Left ventricle myocardium superior (tissue), 1 donor: ENCODE data around the gene FBXL19. TPM values are rescaled to one million over a fixed set of nuclear protein-coding genes. Genes with fewer than 3 reads are reported as not detected.
"Not testable (repeated sequence)": the region's sequence is repeated elsewhere in the genome, so short reads cannot be mapped to it uniquely, and the experiment has no call there.

Experiments
- ATAC-seq: fragments of 200-7000 bp; cut with Tn5 transposase; one replicate; pipeline ENCODE4 v1.9.1; 2020; ENCODE audit warnings: mild to moderate bottlenecking, moderate library complexity
- DNase-seq: peaks from one replicate; pipeline ENCODE4 v3.0.0-alpha.2; 2020
- intact Hi-C: fragments of 100-400 bp; cut with micrococcal nuclease; formaldehyde crosslinking; loops from one replicate; pipeline ENCODE4 v1.11.0; 2022
- long read RNA-seq: library from polyadenylated mRNA; unstranded; transcript quantifications from one replicate; pipeline ENCODE4 v2.0.0, GENCODE V29; 2021
- total RNA-seq: library from RNA; stranded (reverse); fragmentation: NEBNext Ultra II Directional; extraction: Animal tissue kit (Norgen Biotek cat#: 25700); gene quantifications from one replicate; pipeline ENCODE4 v1.2.1, GENCODE V29; 2021
- donor health status: DM: no; HTN: yes; CAD: no; lungs with severe emphysema.

The FBXL19 gene
- total RNA-seq, result 5.7 TPM
- long read RNA-seq, partial matches to known transcripts, result 0 of 4 reads
- long read RNA-seq, other reads (novel, unspliced or antisense), result 4 of 4 reads

- DNase-seq (peak; percentile 60), ATAC-seq (no peak)
- intact Hi-C loops, result no loop called here
Observed at GRCh38 chr16:30923554-30924075, at the start of gene FBXL19. Gene FBXL19 (plus strand): TSS chr16:30923572. CDS start chr16:30925755, 2,183 bp downstream.

- no peak for DNase-seq
- intact Hi-C loops, result no loop called here
- ATAC-seq, result no peak
Observed at GRCh38 chr16:30874244-30874820, 49.0 kb upstream of the FBXL19 start.

- DNase-seq, result peak; percentile 96
- intact Hi-C loops, result no loop called here
- peak; percentile 98 for ATAC-seq
Observed at GRCh38 chr16:30874821-30875717, 48.3 kb upstream of the FBXL19 start.

- DNase-seq, result no peak
- no peak for ATAC-seq
- intact Hi-C loops, result no loop called here
Observed at GRCh38 chr16:30875871-30876801, 47.2 kb upstream of the FBXL19 start.

- DNase-seq, result no peak
- intact Hi-C loops, result no loop called here
- no peak for ATAC-seq
Observed at GRCh38 chr16:30876867-30877266, 46.5 kb upstream of the FBXL19 start.

GRCh38 chr16:30882429-30883310, 40.7 kb upstream of the FBXL19 start:
- DNase-seq, result no peak
- ATAC-seq, result peak; percentile 16

GRCh38 chr16:30884760-30885159, 38.6 kb upstream of the FBXL19 start:
- ATAC-seq (no peak), DNase-seq (no peak)
- intact Hi-C loops, result no loop called here

More at GRCh38 chr16:30882429-30883310, 40.7 kb upstream of the FBXL19 start:
- intact Hi-C loops, result no loop called here

GRCh38 chr16:30885196-30885595, 38.2 kb upstream of the FBXL19 start:
- intact Hi-C loops, result no loop called here
- ATAC-seq (no peak), DNase-seq (no peak)

- intact Hi-C loops, result no loop called here
- no peak for DNase-seq
- ATAC-seq, result no peak
Observed at GRCh38 chr16:30886145-30886544, 37.2 kb upstream of the FBXL19 start.

- intact Hi-C loops, result no loop called here
- DNase-seq (no peak), ATAC-seq (no peak)
Observed at GRCh38 chr16:30887927-30888326, 35.4 kb upstream of the FBXL19 start.

- intact Hi-C loops, result no loop called here
- no peak for DNase-seq
- no peak for ATAC-seq
Observed at GRCh38 chr16:30888856-30889499, 34.4 kb upstream of the FBXL19 start.

GRCh38 chr16:30889721-30890120, 33.7 kb upstream of the FBXL19 start:
- no peak for DNase-seq
- no peak for ATAC-seq
- intact Hi-C loops, result no loop called here

- intact Hi-C loops, ATAC-seq, DNase-seq: not testable (repeated sequence)
Observed at GRCh38 chr16:30891043-30891823, 32.1 kb upstream of the FBXL19 start.

GRCh38 chr16:30892670-30893416, 30.5 kb upstream of the FBXL19 start:
- ATAC-seq, result no peak
- DNase-seq, result no peak
- intact Hi-C loops, result no loop called here

GRCh38 chr16:30893417-30893743, 30.0 kb upstream of the FBXL19 start:
- intact Hi-C loops, result no loop called here
- peak; percentile 55 for DNase-seq
- ATAC-seq, result no peak

- intact Hi-C loops, result no loop called here
- peak; percentile 82 for ATAC-seq
- DNase-seq, result peak; percentile 97
Observed at GRCh38 chr16:30893744-30894539, 29.4 kb upstream of the FBXL19 start, which contains the start of gene BCL7C. Gene BCL7C (minus strand): TSS chr16:30894077. CDS start chr16:30893944, 133 bp downstream.
